H9 (cell line): ENCODE measurements around the gene ATP6V1G3. TPM values are rescaled to one million over a fixed set of nuclear protein-coding genes. Genes with fewer than 3 reads are reported as not detected.

Experiments used
- DNase-seq: peaks from one replicate; pipeline ENCODE4 v3.0.0-alpha.2; 2017
- H2AFZ ChIP-seq: one replicate; pipeline ENCODE4 v1.6.1; 2013; ENCODE audit warnings: mild to moderate bottlenecking, low read length, control low read depth, moderate library complexity
- H2AK5ac ChIP-seq: 2 replicates; pipeline ENCODE4 v1.6.1; 2013; ENCODE audit warnings: low read length, control low read depth, mixed read lengths; ENCODE audit not compliant: insufficient read length
- H2BK120ac ChIP-seq: one replicate; pipeline ENCODE4 v1.6.1; 2013; ENCODE audit warnings: low read depth, mild to moderate bottlenecking, low read length, control low read depth, inconsistent platforms; ENCODE audit not compliant: poor library complexity, severe bottlenecking
- H2BK12ac ChIP-seq: 2 replicates; pipeline ENCODE4 v1.6.1; 2013; ENCODE audit warnings: low read length, control low read depth, mixed read lengths, low read depth; ENCODE audit not compliant: insufficient read length
- H2BK15ac ChIP-seq: 2 replicates; pipeline ENCODE4 v1.6.1; 2013; ENCODE audit warnings: low read depth, low read length, control low read depth
- H2BK20ac ChIP-seq: one replicate; pipeline ENCODE4 v1.6.1; 2013; ENCODE audit warnings: low read depth, mild to moderate bottlenecking, low read length, control low read depth, inconsistent platforms; ENCODE audit not compliant: poor library complexity, severe bottlenecking
- H2BK5ac ChIP-seq: 2 replicates; pipeline ENCODE4 v1.6.1; 2013; ENCODE audit warnings: low read length, control low read depth, mixed read lengths; ENCODE audit not compliant: insufficient read length
- H3K14ac ChIP-seq: 2 replicates; pipeline ENCODE4 v1.6.1; 2013; ENCODE audit warnings: low read length, control low read depth; ENCODE audit not compliant: insufficient read depth
- H3K18ac ChIP-seq: 2 replicates; pipeline ENCODE4 v1.6.1; 2013; ENCODE audit warnings: low read depth, mild to moderate bottlenecking, mixed read lengths, low read length, control low read depth; ENCODE audit not compliant: insufficient read length
- H3K23ac ChIP-seq: 2 replicates; pipeline ENCODE4 v1.6.1; 2013; ENCODE audit warnings: low read length, control low read depth, mixed read lengths, low read depth; ENCODE audit not compliant: insufficient read length
- H3K23me2 ChIP-seq: 2 replicates; pipeline ENCODE4 v1.6.1; 2013; ENCODE audit warnings: low read depth, mild to moderate bottlenecking, mixed read lengths, low read length, control low read depth; ENCODE audit not compliant: insufficient read length, poor library complexity, severe bottlenecking
- H3K27ac ChIP-seq: 2 replicates; pipeline ENCODE4 v1.5.1; 2013; ENCODE audit warnings: low read length, control low read depth, mixed read lengths, low read depth; ENCODE audit not compliant: insufficient read length
- H3K27me3 ChIP-seq: 2 replicates; pipeline ENCODE4 v1.6.1; 2013; ENCODE audit warnings: low read length, control low read depth, inconsistent platforms; ENCODE audit not compliant: insufficient read depth
- H3K4ac ChIP-seq: 2 replicates; pipeline ENCODE4 v1.6.1; 2013; ENCODE audit warnings: low read depth, mild to moderate bottlenecking, control low read depth, inconsistent platforms, low read length, moderate library complexity
- H3K4me1 ChIP-seq: 2 replicates; pipeline ENCODE4 v1.6.1; 2013; ENCODE audit warnings: low read length, control low read depth, inconsistent platforms; ENCODE audit not compliant: insufficient read depth
- H3K4me2 ChIP-seq: 2 replicates; pipeline ENCODE4 v1.6.1; 2013; ENCODE audit warnings: low read length, control low read depth, mixed read lengths; ENCODE audit not compliant: insufficient read length, insufficient read depth
- H3K56ac ChIP-seq: 2 replicates; pipeline ENCODE4 v1.6.1; 2013; ENCODE audit warnings: low read depth, mild to moderate bottlenecking, mixed read lengths, low read length, control low read depth; ENCODE audit not compliant: insufficient read length
- H3K79me1 ChIP-seq: 2 replicates; pipeline ENCODE4 v1.6.1; 2013; ENCODE audit warnings: low read depth, mild to moderate bottlenecking, moderate library complexity, low read length, control low read depth, inconsistent platforms; ENCODE audit not compliant: insufficient read depth, poor library complexity, severe bottlenecking
- H3K79me2 ChIP-seq: 2 replicates; pipeline ENCODE4 v1.6.1; 2013; ENCODE audit warnings: low read length, control low read depth, inconsistent platforms; ENCODE audit not compliant: insufficient read depth
- H3K9ac ChIP-seq: 2 replicates; pipeline ENCODE4 v1.6.1; 2013; ENCODE audit warnings: low read length, control low read depth, mixed read lengths; ENCODE audit not compliant: insufficient read length; ENCODE audit errors: extremely low read depth
- H3K9me3 ChIP-seq: one replicate; pipeline ENCODE4 v1.6.1; 2013; ENCODE audit warnings: low read depth, low read length, inconsistent platforms; ENCODE audit not compliant: control insufficient read depth
- H3T11ph ChIP-seq: one replicate; pipeline ENCODE4 v1.6.1; 2013; ENCODE audit warnings: mild to moderate bottlenecking, low read length, control low read depth, inconsistent platforms
- H4K20me1 ChIP-seq: one replicate; pipeline ENCODE4 v1.6.1; 2013; ENCODE audit not compliant: control insufficient read depth, insufficient read length, insufficient read depth
- H4K5ac ChIP-seq: 2 replicates; pipeline ENCODE4 v1.6.1; 2013; ENCODE audit warnings: low read depth, mild to moderate bottlenecking, mixed read lengths, low read length, control low read depth; ENCODE audit not compliant: insufficient read length
- H4K8ac ChIP-seq: replicated peaks from 2 replicates; pipeline ENCODE4 v1.6.1; 2013; ENCODE audit warnings: low read length, control low read depth, mixed read lengths, low read depth; ENCODE audit not compliant: insufficient read length
- H4K91ac ChIP-seq: 2 replicates; pipeline ENCODE4 v1.6.1; 2013; ENCODE audit warnings: low read depth, mild to moderate bottlenecking, moderate library complexity, mixed read lengths, low read length, control low read depth; ENCODE audit not compliant: insufficient read length
- H3K27ac Mint-ChIP-seq, 3 experiments: 2 replicates in 2 of 3; 3 replicates in 1 of 3; pipeline ENCODE4 v1.8.0; 2020 to 2021; ENCODE audit warnings: mixed read lengths in 3 of 3, mild to moderate bottlenecking in 1 of 3, moderate library complexity in 1 of 3
- H3K27me3 Mint-ChIP-seq: 2 replicates; pipeline ENCODE4 v1.8.0; 2021; ENCODE audit warnings: low read depth, mild to moderate bottlenecking, moderate library complexity, mixed read lengths
- H3K36me3 Mint-ChIP-seq, 3 experiments: 2 replicates in 2 of 3; 3 replicates in 1 of 3; pipeline ENCODE4 v1.8.0; 2020 to 2021; ENCODE audit warnings: low read depth in 3 of 3, mixed read lengths in 3 of 3; ENCODE audit not compliant: insufficient read depth in 1 of 3
- H3K4me1 Mint-ChIP-seq, 2 experiments: 2 replicates each; pipeline ENCODE4 v1.8.0; 2020; ENCODE audit warnings: mixed read lengths in 2 of 2
- H3K4me3 Mint-ChIP-seq, 2 experiments: 2 replicates in 1 of 2; 3 replicates in 1 of 2; pipeline ENCODE4 v1.8.0; 2020 to 2021; ENCODE audit warnings: mild to moderate bottlenecking in 2 of 2, mixed read lengths in 2 of 2, moderate library complexity in 1 of 2
- H3K9me3 Mint-ChIP-seq, 2 experiments: 2 replicates in 1 of 2; 3 replicates in 1 of 2; pipeline ENCODE4 v1.8.0; 2020; ENCODE audit warnings: mild to moderate bottlenecking in 2 of 2, mixed read lengths in 2 of 2, moderate library complexity in 1 of 2
- CTCF ChIP-seq: fragments of 200-600 bp; sonication (generic); conservative IDR thresholded peaks from 3 replicates; pipeline ENCODE4 v1.8.0; 2021; ENCODE audit warnings: antibody characterized with exemption, mild to moderate bottlenecking
- total RNA-seq: library from RNA; stranded (reverse); gene quantifications from 2 replicates; pipeline ENCODE4 v1.2.1, GENCODE V29; 2021

Gene ATP6V1G3
- total RNA-seq, 1 experiment from 2014 or later: not detected

- Mint-ChIP-seq H3K27me3 (no peaks in the 10 kb centered on the region), H3K27ac (no peak overlapping the region), H3K4me1 (peaks cover 6 to 7% of the 10 kb centered on the region in 2 experiments), H3K36me3 (peaks cover 4 to 9% (median 4%) of the 10 kb centered on the region in 3 experiments; a peak in 3 of 7 replicates), H3K9me3 (peaks cover 8 to 12% of the 10 kb centered on the region in 2 experiments), H3K4me3 (no peak overlapping the region)
- H3K9ac ChIP-seq: no peak overlapping the region
- no peak overlapping the region for H2BK5ac ChIP-seq
- no peak overlapping the region for H3K14ac ChIP-seq
- no peak overlapping the region for H3K4me2 ChIP-seq
- no peaks in the 10 kb centered on the region for H3K79me2 ChIP-seq
- H4K8ac ChIP-seq: no peak overlapping the region
- H3T11ph ChIP-seq: no peak overlapping the region
- no peak overlapping the region for H3K4ac ChIP-seq
- H3K79me1 ChIP-seq: no peaks in the 10 kb centered on the region
- no peak overlapping the region for H3K56ac ChIP-seq
- H3K23ac ChIP-seq: no peak overlapping the region
- no peaks in the 10 kb centered on the region for H3K23me2 ChIP-seq
- H3K27me3 ChIP-seq: no peaks in the 10 kb centered on the region
- no peak overlapping the region for H3K27ac ChIP-seq
- H4K20me1 ChIP-seq: no peaks in the 10 kb centered on the region
- H2BK12ac ChIP-seq: no peak overlapping the region
- H2AFZ ChIP-seq: no peak overlapping the region
- no peak overlapping the region for H4K5ac ChIP-seq
- no peak overlapping the region for H4K91ac ChIP-seq
- no peaks in the 10 kb centered on the region for H3K4me1 ChIP-seq
- no peak for TF ChIP-seq CTCF
- no peak overlapping the region for H2AK5ac ChIP-seq
- H2BK120ac ChIP-seq: no peak overlapping the region
- no peak overlapping the region for H2BK15ac ChIP-seq
- no peak for DNase-seq
- H3K9me3 ChIP-seq: no peaks in the 10 kb centered on the region
- H3K18ac ChIP-seq: no peak overlapping the region
- no peak overlapping the region for H2BK20ac ChIP-seq
These were observed 40.4 kb downstream of the ATP6V1G3 start for GRCh38 chr1:198500096-198500495.
